Aorta (tissue), 5 donors: ENCODE data around the gene SLIT1. TPM values are rescaled to one million over a fixed set of nuclear protein-coding genes. Genes with fewer than 3 reads are reported as not detected.

Experiments
- ATAC-seq: fragments of 200-7000 bp; cut with Tn5 transposase; one replicate; pipeline ENCODE4 v1.9.1; 2022; ENCODE audit warnings: moderate library complexity; ENCODE audit not compliant: low FRiP score
- DNase-seq, 2 donors: peaks; one replicate each; pipeline ENCODE4 v3.0.0-alpha.2; 2020
- H3K27ac ChIP-seq, 2 donors: one replicate each; pipeline ENCODE4 v1.5.1; 2013; ENCODE audit warnings: low read length in 2 of 2, mild to moderate bottlenecking in 2 of 2, moderate library complexity in 2 of 2, control low read depth in 1 of 2, inconsistent platforms in 1 of 2, low read depth in 1 of 2
- H3K27me3 ChIP-seq, 2 donors: one replicate each; pipeline ENCODE4 v1.6.1; 2013; ENCODE audit warnings: control low read depth in 1 of 2, low read length in 1 of 2, mild to moderate bottlenecking in 1 of 2, moderate library complexity in 1 of 2; ENCODE audit not compliant: insufficient read depth in 2 of 2, control insufficient read depth in 1 of 2
- H3K36me3 ChIP-seq, 2 donors: one replicate each; pipeline ENCODE4 v1.6.1; 2013; ENCODE audit warnings: control low read depth in 1 of 2, low read length in 1 of 2, mild to moderate bottlenecking in 1 of 2; ENCODE audit not compliant: insufficient read depth in 2 of 2, control insufficient read depth in 1 of 2
- H3K4me1 ChIP-seq, 2 donors: one replicate each; pipeline ENCODE4 v1.6.1; 2013; ENCODE audit warnings: low read length in 2 of 2, control low read depth in 1 of 2, mild to moderate bottlenecking in 1 of 2, moderate library complexity in 1 of 2; ENCODE audit not compliant: insufficient read depth in 2 of 2, control insufficient read depth in 1 of 2
- H3K4me3 ChIP-seq, 2 donors: one replicate each; pipeline ENCODE4 v1.5.1; 2013; ENCODE audit warnings: low read length in 2 of 2, control low read depth in 1 of 2, mild to moderate bottlenecking in 1 of 2
- H3K9me3 ChIP-seq: one replicate; pipeline ENCODE4 v1.6.1; 2013; ENCODE audit warnings: mild to moderate bottlenecking, low read length; ENCODE audit not compliant: control insufficient read depth
- WGBS, 2 donors: extraction: QIAGEN DNeasy Blood & Tissue Kit; methylation state at CpG; one replicate each; pipeline ENCODE4 v1.1.7; 2013; 5-methylcytosine and 5-hydroxymethylcytosine counted together
- intact Hi-C, 2 donors: fragments of 100-400 bp; cut with DNase I; formaldehyde crosslinking; loops; one replicate each; pipeline versions ENCODE4 v1.14.2 to v1.15.0; 2022
- polyA plus RNA-seq, 2 donors: library from polyadenylated mRNA; stranded (reverse); fragments of 200-250 nt; gene quantifications; one replicate each; pipeline ENCODE4 v1.2.3, GENCODE V29; 2013
- total RNA-seq, 2 donors: library from RNA; stranded (reverse); fragmentation: NEBNext Ultra II Directional; extraction: Animal tissue kit (Norgen Biotek cat#: 25700); gene quantifications; one replicate each; pipeline ENCODE4 v1.2.1, GENCODE V29; 2021
- donor health status: healthy with polysubstance abuse.
- donor health status: Bipolar disorder and iron deficiency.
- donor health status: DM: no; HTN: no; CAD: no.
- donor health status: DM: no; HTN: no; CAD: no.
- donor health status: DM: yes; HTN: yes; CAD: no.

Gene SLIT1
- total and polyA plus RNA-seq, 4 donors, result 0.13 to 0.42 (median 0.22) TPM

DNA sequence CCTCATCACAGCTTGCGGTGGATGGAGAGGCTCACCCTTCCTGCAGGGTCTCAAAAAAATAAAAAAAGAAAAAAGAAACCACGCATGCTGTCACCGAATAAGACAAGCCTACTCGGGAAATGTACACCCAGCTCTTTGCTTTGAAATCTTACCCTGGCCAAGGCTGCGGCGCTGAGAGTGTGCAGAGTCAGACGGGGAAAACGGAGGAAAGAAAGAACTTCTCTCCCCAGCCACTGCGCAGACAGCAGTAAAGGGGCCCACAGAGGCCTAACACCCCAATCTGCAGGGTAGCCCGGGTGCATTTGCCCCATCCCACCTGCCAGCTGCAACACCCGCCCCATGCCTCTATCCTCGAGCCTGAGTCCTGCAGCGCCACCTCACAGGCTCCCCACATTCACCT lies 14.8 kb downstream of the SLIT1 start:
- no peaks in the 10 kb centered on the region for H3K27me3 ChIP-seq
- no peaks in the 10 kb centered on the region for H3K9me3 ChIP-seq
- no peaks in the 10 kb centered on the region for H3K4me1 ChIP-seq
- no peak overlapping the region for H3K4me3 ChIP-seq
- H3K36me3 ChIP-seq, result no peaks in the 10 kb centered on the region
- ATAC-seq (no peak), DNase-seq (no peak)
- 24 to 36% methylated on average over 13 of the region's 13 CpGs for WGBS, 2 donors
- H3K27ac ChIP-seq, result no peak overlapping the region
- intact Hi-C loops, result no loop called here

DNA sequence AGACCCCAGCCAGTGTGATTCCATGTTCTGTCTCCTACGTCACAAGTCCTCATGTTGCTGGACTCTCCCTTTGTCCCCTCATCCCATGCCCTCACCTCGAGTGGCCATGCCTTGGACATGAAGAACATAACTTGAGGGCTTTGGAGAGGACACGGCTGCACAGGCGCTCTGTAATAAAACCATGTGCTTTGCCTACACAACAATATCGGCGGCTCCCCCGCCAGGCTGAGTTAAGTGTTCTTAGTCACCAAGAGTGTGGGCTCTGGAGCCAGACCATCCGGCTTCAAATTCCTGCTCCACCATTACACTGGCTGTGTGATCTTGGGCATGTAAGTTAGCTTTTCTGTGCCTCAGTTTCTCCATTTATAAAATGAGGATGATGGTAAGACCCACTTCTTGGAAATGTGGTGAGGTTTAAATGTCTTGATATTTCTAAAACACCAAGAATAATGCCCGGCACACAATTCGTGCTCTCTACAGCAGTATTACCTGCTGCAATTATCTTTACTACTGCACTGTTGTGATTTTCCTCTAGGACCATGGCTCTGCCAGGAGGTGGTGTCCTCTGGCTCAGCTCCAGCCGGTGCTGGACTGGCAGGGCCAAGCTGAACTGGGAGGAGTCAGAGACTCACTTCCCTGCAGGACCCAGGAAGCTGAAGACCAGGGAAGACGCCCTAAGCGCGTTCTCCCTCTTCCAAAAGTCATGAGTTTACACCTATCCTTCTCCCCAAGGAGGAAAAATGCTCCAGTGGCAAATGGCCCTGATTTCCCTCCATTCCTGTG lies 15.7 kb downstream of the SLIT1 start:
- H3K36me3 ChIP-seq, result no peaks in the 10 kb centered on the region
- H3K9me3 ChIP-seq, result no peaks in the 10 kb centered on the region
- ATAC-seq (no peak), DNase-seq (no peak)
- no peak overlapping the region for H3K4me3 ChIP-seq
- WGBS, 2 donors, result 68 to 70% methylated on average over 14 of the region's 14 CpGs
- no peaks in the 10 kb centered on the region for H3K4me1 ChIP-seq
- H3K27me3 ChIP-seq, result no peaks in the 10 kb centered on the region
- no peak overlapping the region for H3K27ac ChIP-seq
- intact Hi-C loops, result no loop called here

DNA sequence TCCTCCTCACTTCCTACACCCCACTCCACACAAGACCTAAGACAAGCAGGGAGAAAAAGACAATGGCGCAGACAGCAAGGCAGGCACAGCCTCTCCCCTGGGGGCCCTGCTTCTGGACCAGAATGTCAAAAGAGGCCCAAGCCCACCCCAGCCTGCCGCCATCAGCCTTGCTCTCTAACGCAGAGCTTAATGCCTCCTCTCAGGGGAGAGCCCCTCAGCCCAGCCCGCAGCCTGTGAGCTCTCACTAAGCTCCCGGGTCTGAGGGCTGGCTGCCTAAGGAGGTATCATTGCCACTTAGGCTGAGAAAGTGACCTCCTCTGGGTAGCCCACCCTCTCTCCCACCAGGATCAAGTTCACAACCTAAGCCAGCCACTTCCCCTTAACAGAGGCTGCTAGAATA lies 16.7 kb downstream of the SLIT1 start:
- Histone ChIP-seq H3K27me3 (no peaks in the 10 kb centered on the region), H3K4me3 (no peak overlapping the region), H3K9me3 (no peaks in the 10 kb centered on the region), H3K36me3 (no peaks in the 10 kb centered on the region), H3K27ac (no peak overlapping the region), H3K4me1 (no peaks in the 10 kb centered on the region)
- DNase-seq (no peak), ATAC-seq (no peak)
- 44 to 50% methylated on average over 5 of the region's 5 CpGs for WGBS, 2 donors
- intact Hi-C loops, result no loop called here

DNA sequence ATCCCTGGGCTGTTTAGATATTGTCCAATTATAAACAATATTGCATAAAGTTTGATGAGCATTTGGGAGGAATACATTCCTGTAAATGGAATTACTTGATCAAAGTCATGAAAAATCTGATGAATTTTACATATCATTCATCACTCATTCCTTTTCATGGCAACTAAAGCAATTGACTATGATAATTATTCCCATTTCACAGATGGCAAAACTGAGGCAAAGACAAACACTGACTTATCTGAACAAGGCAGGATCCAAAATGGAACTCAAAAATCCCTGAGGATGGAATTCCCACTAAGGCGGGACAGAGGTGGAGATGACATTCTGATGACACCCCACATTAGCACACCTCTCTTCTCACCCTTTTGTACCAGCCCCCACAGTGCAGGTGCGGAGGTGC lies 17.1 kb downstream of the SLIT1 start:
- ATAC-seq, result no peak

DNA sequence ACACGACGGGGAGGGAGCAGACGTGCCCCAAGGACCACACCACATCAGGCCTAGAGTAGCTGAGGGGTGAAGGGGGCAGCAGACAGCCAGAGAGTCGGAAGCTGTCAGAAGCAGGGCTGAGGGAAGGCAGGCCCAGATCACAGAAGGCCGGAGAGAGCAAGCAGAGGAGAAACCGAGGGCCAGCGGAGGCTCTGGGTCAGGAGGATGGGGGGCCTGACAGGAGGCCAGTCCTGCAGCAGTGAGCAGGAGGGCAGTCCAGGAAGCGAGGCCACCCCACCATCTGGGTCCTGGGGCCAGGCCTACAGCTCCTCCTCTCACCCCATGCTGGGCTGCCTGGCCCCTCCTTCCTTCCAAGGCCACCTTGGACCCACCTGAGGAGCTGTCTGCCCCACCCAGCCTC lies 20.3 kb downstream of the SLIT1 start:
- Histone ChIP-seq H3K4me3 (no peak overlapping the region), H3K9me3 (no peaks in the 10 kb centered on the region), H3K27me3 (no peaks in the 10 kb centered on the region), H3K27ac (no peak overlapping the region), H3K36me3 (no peaks in the 10 kb centered on the region), H3K4me1 (no peaks in the 10 kb centered on the region)
- ATAC-seq (no peak), DNase-seq (peak in 1 of 2 donors; percentile 59)
- intact Hi-C loops, result no loop called here
- WGBS, 2 donors, result 78 to 82% methylated on average over 7 to 8 of the region's 8 CpGs

More for the DNA sequence above, 17.1 kb downstream of the SLIT1 start:
- intact Hi-C loops, result no loop called here
- H3K36me3 ChIP-seq, result no peaks in the 10 kb centered on the region
- no peaks in the 10 kb centered on the region for H3K4me1 ChIP-seq
- 87 to 96% methylated on average over 2 of the region's 2 CpGs for WGBS, 2 donors
- no peaks in the 10 kb centered on the region for H3K27me3 ChIP-seq
- DNase-seq, result no peak
- no peaks in the 10 kb centered on the region for H3K9me3 ChIP-seq
- H3K27ac ChIP-seq, result no peak overlapping the region
- H3K4me3 ChIP-seq, result no peak overlapping the region

DNA sequence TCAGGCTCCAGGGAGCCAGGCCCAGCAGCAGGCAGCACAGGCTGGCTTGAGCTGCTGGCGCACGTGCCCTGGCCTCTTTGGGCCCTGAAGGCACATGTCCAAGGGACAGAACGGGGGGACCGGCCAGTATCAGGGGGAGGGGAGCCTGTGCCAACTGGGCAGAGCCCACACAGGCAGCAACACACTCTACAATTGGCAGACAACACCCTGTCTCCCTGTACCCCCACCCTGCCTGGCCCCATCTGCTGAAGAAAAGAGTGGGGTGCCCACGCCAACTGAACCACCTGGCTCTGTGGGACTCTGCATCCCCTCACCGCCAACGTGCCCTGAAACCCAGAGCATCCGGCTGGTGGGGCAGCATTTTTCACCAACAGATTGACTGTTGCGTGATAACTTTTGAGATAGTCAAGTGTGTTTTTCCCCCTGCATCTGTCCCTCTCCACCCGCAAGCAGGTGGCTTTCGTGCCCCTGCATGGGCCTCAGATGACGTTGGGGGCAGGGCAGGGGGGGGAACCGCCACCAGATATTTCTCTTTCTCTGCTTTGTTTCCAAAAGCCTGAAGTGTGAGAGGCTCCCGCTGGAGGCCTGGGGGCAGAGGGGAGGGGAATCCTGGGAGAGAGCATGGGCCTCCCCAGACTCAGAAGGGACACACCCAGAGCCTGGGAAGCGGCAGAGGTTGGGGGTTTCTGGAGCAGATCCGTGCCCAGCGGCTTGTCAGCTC lies 21.8 kb downstream of the SLIT1 start:
- 63 to 65% methylated on average over 17 of the region's 17 CpGs for WGBS, 2 donors
- DNase-seq, result no peak
- intact Hi-C loops, result no loop called here
- Histone ChIP-seq H3K4me1 (no peaks in the 10 kb centered on the region), H3K27ac (no peak overlapping the region), H3K36me3 (no peaks in the 10 kb centered on the region), H3K9me3 (no peaks in the 10 kb centered on the region), H3K27me3 (no peaks in the 10 kb centered on the region), H3K4me3 (no peak overlapping the region)
- ATAC-seq, result no peak

DNA sequence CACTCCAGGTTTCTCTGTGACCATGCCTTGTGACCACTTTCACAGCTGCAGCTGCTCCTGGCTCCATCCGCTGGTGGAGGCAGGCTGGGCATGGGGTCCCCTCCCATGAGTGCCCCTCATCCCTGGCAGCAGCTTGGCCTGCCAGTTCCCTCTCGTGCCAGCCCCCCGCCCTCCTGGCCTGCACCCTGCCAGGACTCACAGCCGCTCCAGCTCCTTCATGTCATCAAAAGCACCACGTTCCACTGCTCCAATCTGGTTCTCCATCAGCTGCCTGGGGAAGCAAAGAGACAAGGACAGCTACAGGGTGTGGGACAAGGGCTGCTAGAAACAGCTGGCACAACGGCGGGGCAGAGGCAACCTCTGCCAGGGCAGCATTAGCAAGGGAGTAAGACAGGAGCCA lies 22.6 kb downstream of the SLIT1 start:
- H3K36me3 ChIP-seq, result no peaks in the 10 kb centered on the region
- ATAC-seq (no peak), DNase-seq (no peak)
- no peaks in the 10 kb centered on the region for H3K4me1 ChIP-seq
- intact Hi-C loops, result no loop called here
- H3K27me3 ChIP-seq, result no peaks in the 10 kb centered on the region
- H3K4me3 ChIP-seq, result no peak overlapping the region
- 81 to 82% methylated on average over 7 of the region's 7 CpGs for WGBS, 2 donors
- H3K9me3 ChIP-seq, result no peaks in the 10 kb centered on the region
- H3K27ac ChIP-seq, result no peak overlapping the region

DNA sequence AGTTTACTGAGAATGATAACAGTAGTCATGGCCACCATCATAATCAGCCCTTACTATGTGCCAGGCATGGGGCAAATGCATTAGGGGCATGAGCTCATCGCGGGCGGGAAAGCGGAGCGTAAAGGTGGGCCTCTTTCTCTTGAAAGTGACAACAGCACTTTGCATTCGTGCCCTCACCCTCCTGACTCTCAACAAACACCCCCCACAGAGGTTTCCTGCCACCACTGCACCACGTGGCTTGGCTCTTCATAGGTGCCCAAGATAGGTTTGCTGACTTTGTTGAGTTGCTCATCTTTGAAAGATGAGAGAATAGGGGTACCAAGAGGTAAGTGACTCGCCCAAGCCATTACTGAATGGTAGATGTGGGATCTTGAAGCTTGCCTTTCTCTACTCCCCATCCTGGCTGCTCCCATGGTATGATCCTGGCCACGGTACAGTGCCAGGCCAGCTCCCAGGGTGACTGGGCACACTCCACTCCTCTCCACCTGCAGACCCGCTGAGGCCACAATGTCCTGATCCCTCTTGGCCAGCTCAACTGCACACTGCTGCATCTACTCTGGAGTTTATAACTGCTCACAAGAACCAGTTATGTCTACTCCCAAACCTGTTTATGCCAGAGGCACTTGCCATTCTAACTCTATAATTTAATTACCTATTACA lies 26.0 kb downstream of the SLIT1 start:
- 84 to 87% methylated on average over 10 of the region's 10 CpGs for WGBS, 2 donors
- Histone ChIP-seq H3K9me3 (no peaks in the 10 kb centered on the region), H3K4me1 (no peaks in the 10 kb centered on the region), H3K27me3 (no peaks in the 10 kb centered on the region), H3K4me3 (no peak overlapping the region), H3K36me3 (no peaks in the 10 kb centered on the region), H3K27ac (no peak overlapping the region)
- intact Hi-C loops, result no loop called here
- ATAC-seq (no peak), DNase-seq (no peak)
